ENCODE results near the gene POLG.

POLG gene

GRCh38 chr15:89326316-89326715, 8.3 kb downstream of the POLG start:
- peak; percentile 20 for DNase-seq (ENCODE audit: low read depth)

GRCh38 chr15:89325039-89325803, 9.4 kb downstream of the POLG start:
- no peak for DNase-seq (ENCODE audit: low read depth)

GRCh38 chr15:89323825-89324224, 10.8 kb downstream of the POLG start:
- DNase-seq (ENCODE audit: low read depth), result no peak

GRCh38 chr15:89322822-89323221, 11.8 kb downstream of the POLG start:
- DNase-seq (ENCODE audit: low read depth), result no peak

- peak; percentile 22 for DNase-seq (ENCODE audit: low read depth)
These were observed 12.9 kb downstream of the POLG start for GRCh38 chr15:89321521-89322410.

- no peak for DNase-seq (ENCODE audit: low read depth)
These were observed 14.4 kb downstream of the POLG start for GRCh38 chr15:89320200-89320599.

GRCh38 chr15:89319678-89320077, 14.9 kb downstream of the POLG start:
- DNase-seq (ENCODE audit: low read depth), result no peak

- peak; percentile 19 for DNase-seq (ENCODE audit: low read depth)
These were observed 17.4 kb downstream of the POLG start for GRCh38 chr15:89317186-89317720.

GRCh38 chr15:89316504-89316903, 18.1 kb downstream of the POLG start:
- no peak for DNase-seq (ENCODE audit: low read depth)

- no peak for DNase-seq (ENCODE audit: low read depth)
These were observed 19.2 kb downstream of the POLG start for GRCh38 chr15:89315375-89315929.

GRCh38 chr15:89309993-89310392, 24.6 kb downstream of the POLG start:
- DNase-seq (ENCODE audit: low read depth), result no peak

GRCh38 chr15:89308236-89308635, 26.4 kb downstream of the POLG start:
- DNase-seq (ENCODE audit: low read depth), result no peak

GRCh38 chr15:89307791-89308190, 26.8 kb downstream of the POLG start:
- DNase-seq (ENCODE audit: low read depth), result peak; percentile 55

- DNase-seq (ENCODE audit: low read depth), result peak; percentile 56
These were observed 27.5 kb downstream of the POLG start for GRCh38 chr15:89307046-89307587.

GRCh38 chr15:89305395-89305794, 29.2 kb downstream of the POLG start:
- DNase-seq (ENCODE audit: low read depth), result no peak

GRCh38 chr15:89303986-89304385, 30.6 kb downstream of the POLG start:
- DNase-seq (ENCODE audit: low read depth), result peak; percentile 38

GRCh38 chr15:89301304-89302089, 33.1 kb downstream of the POLG start:
- no peak for DNase-seq (ENCODE audit: low read depth)

GRCh38 chr15:89299896-89300295, 34.7 kb downstream of the POLG start:
- no peak for DNase-seq (ENCODE audit: low read depth)

GRCh38 chr15:89293012-89293411, 41.6 kb downstream of the POLG start:
- no peak for DNase-seq (ENCODE audit: low read depth)

GRCh38 chr15:89291934-89292438, 42.6 kb downstream of the POLG start:
- DNase-seq (ENCODE audit: low read depth), result no peak

- no peak for DNase-seq (ENCODE audit: low read depth)
These were observed 51.4 kb downstream of the POLG start for GRCh38 chr15:89283201-89283600.

Measured in ELR (cell line).